Uterus (tissue), 4 donors: Measurements from ENCODE around the gene MAST2. TPM values are rescaled to one million over a fixed set of nuclear protein-coding genes. Genes with fewer than 3 reads are reported as not detected.

Experiments
- DNase-seq, 2 donors: peaks; one replicate each; pipeline ENCODE4 v3.0.0-alpha.2; 2019 to 2020
- H3K27ac ChIP-seq, 2 donors: fragments of 200-600 bp; sonication (generic); 1 replicate in 1 of 2; 2 replicates in 1 of 2; pipeline ENCODE4 v1.5.1; 2016 to 2018
- H3K27me3 ChIP-seq, 2 donors: fragments of 200-600 bp; sonication (generic); one replicate each; pipeline ENCODE4 v1.5.1; 2018 to 2019; ENCODE audit warnings: control low read depth in 1 of 2
- H3K36me3 ChIP-seq, 2 donors: fragments of 200-600 bp; sonication (generic); one replicate each; pipeline ENCODE4 v1.5.1; 2019; ENCODE audit warnings: control low read depth in 1 of 2
- H3K4me1 ChIP-seq, 2 donors: fragments of 200-600 bp; sonication (generic); one replicate each; pipeline ENCODE4 v1.5.1; 2018 to 2019; ENCODE audit warnings: control low read depth in 1 of 2
- H3K4me3 ChIP-seq, 2 donors: fragments of 200-600 bp; sonication (generic); 1 replicate in 1 of 2; 2 replicates in 1 of 2; pipeline ENCODE4 v1.5.1; 2018 to 2019; ENCODE audit warnings: mild to moderate bottlenecking in 1 of 2
- H3K9me3 ChIP-seq, 2 donors: fragments of 200-600 bp; sonication (generic); one replicate each; pipeline ENCODE4 v1.5.1; 2019; ENCODE audit warnings: control low read depth in 1 of 2
- CTCF ChIP-seq, 4 experiments: fragments of 200-600 bp in 2 of 4; fragments of 450-650 bp in 2 of 4; sonication (generic) in 2 of 4; IDR thresholded peaks; one replicate each; pipeline ENCODE4 v1.5.1; 2016 to 2019; ENCODE audit warnings: antibody characterized with exemption in 4 of 4, mild to moderate bottlenecking in 2 of 4, moderate library complexity in 1 of 4
- POLR2A ChIP-seq, 2 donors: fragments of 450-650 bp; IDR thresholded peaks; one replicate each; pipeline ENCODE4 v1.6.1; 2016; ENCODE audit warnings: antibody characterized with exemption in 2 of 2, mild to moderate bottlenecking in 1 of 2, moderate library complexity in 1 of 2
- intact Hi-C: fragments of 100-400 bp; cut with DNase I; formaldehyde crosslinking; loops from one replicate; pipeline ENCODE4 v1.15.1; 2023; ENCODE audit warnings: low total_unique reads
- total RNA-seq, 4 donors: library from RNA; depleted of rRNA in 3 of 4; stranded (reverse); fragments of >200 nt in 3 of 4; gene quantifications; one replicate each; pipeline versions ENCODE4 v1.1.0 to v1.2.4, GENCODE V29; 2014 to 2023
- donor health status: DM: yes; HTN: yes; CAD: no.

The MAST2 gene
- total RNA-seq, 4 donors from 2014 or later, result 12.8 to 52.1 (median 36.3) TPM

- Histone ChIP-seq H3K4me3 (no peak overlapping the region), H3K9me3 (no peaks in the 10 kb centered on the region), H3K27me3 (no peaks in the 10 kb centered on the region), H3K36me3 (no peaks in the 10 kb centered on the region), H3K4me1 (no peaks in the 10 kb centered on the region), H3K27ac (peak overlapping the region in 1 of 2 donors; percentile 82)
- no peak for DNase-seq
- TF ChIP-seq CTCF (IDR thresholded peaks at IDR 0.05) (no peak), POLR2A (IDR thresholded peaks at IDR 0.05) (no peak)
- intact Hi-C loops, result no loop called here
Measured at GRCh38 chr1:45914836-45915235, 111.4 kb downstream of the MAST2 start.

DNA sequence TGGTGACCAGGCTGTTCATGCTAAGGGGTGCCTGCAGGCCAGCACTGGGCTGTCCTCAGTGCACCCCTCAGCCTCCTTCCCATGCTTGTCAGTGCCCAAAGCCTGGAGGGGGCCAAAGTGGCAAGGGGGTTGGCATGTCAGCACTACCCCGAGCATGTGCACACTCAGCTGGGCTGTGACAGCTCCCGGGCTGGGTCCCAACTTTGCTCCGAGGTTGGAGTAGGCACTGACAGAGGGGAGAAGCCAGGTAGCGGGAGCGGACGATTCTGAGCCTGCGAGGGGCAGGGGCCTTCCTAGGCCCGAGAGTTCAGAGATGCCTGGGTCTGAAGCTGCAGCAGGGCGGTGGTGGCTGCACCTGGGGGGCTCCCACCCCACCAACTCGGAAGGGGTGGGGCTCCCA is 119.0 kb downstream of the MAST2 start:
- DNase-seq, result no peak
- H3K27ac ChIP-seq, result no peak overlapping the region
- no peaks in the 10 kb centered on the region for H3K36me3 ChIP-seq
- TF ChIP-seq CTCF (IDR thresholded peaks at IDR 0.05) (no peak), POLR2A (IDR thresholded peaks at IDR 0.05) (no peak)
- H3K4me3 ChIP-seq, result no peak overlapping the region
- intact Hi-C loops, result no loop called here
- H3K27me3 ChIP-seq, result no peaks in the 10 kb centered on the region
- H3K4me1 ChIP-seq, result no peaks in the 10 kb centered on the region
- no peaks in the 10 kb centered on the region for H3K9me3 ChIP-seq

GRCh38 chr1:45922813-45923212 is 119.4 kb downstream of the MAST2 start:
- DNase-seq, result no peak
- Histone ChIP-seq H3K27ac (no peak overlapping the region), H3K27me3 (no peaks in the 10 kb centered on the region), H3K4me1 (no peaks in the 10 kb centered on the region), H3K9me3 (no peaks in the 10 kb centered on the region), H3K4me3 (no peak overlapping the region), H3K36me3 (no peaks in the 10 kb centered on the region)
- TF ChIP-seq CTCF (IDR thresholded peaks at IDR 0.05) (no peak), POLR2A (IDR thresholded peaks at IDR 0.05) (no peak)
- intact Hi-C loops, result no loop called here

- Histone ChIP-seq H3K36me3 (no peaks in the 10 kb centered on the region), H3K9me3 (no peaks in the 10 kb centered on the region), H3K27ac (no peak overlapping the region), H3K27me3 (no peaks in the 10 kb centered on the region), H3K4me1 (no peaks in the 10 kb centered on the region), H3K4me3 (no peak overlapping the region)
- DNase-seq, result no peak
- intact Hi-C loops, result no loop called here
- no peak for TF ChIP-seq CTCF (IDR thresholded peaks at IDR 0.05)
- no peak for TF ChIP-seq POLR2A (IDR thresholded peaks at IDR 0.05)
Measured at GRCh38 chr1:45923343-45923742, 119.9 kb downstream of the MAST2 start.

DNA sequence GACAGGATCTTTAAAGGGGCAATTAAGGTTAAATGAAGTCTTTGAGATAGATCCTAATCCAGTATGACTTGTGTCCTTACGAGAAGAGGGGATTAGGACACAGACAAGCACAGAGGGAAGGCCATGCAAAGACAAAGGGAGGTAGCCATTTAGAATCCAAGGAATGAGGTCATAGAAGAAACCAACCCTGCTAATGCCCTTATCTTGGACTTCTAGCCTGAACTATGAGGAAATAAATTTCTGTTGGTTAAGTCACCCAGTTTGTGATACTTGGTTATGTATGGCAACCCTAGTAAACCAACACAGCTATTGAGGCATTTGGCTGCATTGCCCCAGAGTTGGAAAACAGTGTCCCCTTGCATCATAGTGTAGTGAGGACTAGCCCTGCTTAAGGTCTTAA is 121.3 kb downstream of the MAST2 start:
- no peak overlapping the region for H3K4me3 ChIP-seq
- no peaks in the 10 kb centered on the region for H3K4me1 ChIP-seq
- no peak overlapping the region for H3K27ac ChIP-seq
- DNase-seq, result no peak
- no peaks in the 10 kb centered on the region for H3K9me3 ChIP-seq
- intact Hi-C loops, result no loop called here
- TF ChIP-seq CTCF (IDR thresholded peaks at IDR 0.05), result no peak
- TF ChIP-seq POLR2A (IDR thresholded peaks at IDR 0.05), result no peak
- H3K36me3 ChIP-seq, result no peaks in the 10 kb centered on the region
- no peaks in the 10 kb centered on the region for H3K27me3 ChIP-seq
